Measurements from ENCODE around the gene KCNF1. TPM values are rescaled to one million over a fixed set of nuclear protein-coding genes. Genes with fewer than 3 reads are reported as not detected.

Gene KCNF1
- total and polyA plus RNA-seq, 2 of the 8 experiments (the other 6 are each of a cell fraction or from before 2014, with no cell fraction given), result 0.48 to 1.5 TPM

DNA sequence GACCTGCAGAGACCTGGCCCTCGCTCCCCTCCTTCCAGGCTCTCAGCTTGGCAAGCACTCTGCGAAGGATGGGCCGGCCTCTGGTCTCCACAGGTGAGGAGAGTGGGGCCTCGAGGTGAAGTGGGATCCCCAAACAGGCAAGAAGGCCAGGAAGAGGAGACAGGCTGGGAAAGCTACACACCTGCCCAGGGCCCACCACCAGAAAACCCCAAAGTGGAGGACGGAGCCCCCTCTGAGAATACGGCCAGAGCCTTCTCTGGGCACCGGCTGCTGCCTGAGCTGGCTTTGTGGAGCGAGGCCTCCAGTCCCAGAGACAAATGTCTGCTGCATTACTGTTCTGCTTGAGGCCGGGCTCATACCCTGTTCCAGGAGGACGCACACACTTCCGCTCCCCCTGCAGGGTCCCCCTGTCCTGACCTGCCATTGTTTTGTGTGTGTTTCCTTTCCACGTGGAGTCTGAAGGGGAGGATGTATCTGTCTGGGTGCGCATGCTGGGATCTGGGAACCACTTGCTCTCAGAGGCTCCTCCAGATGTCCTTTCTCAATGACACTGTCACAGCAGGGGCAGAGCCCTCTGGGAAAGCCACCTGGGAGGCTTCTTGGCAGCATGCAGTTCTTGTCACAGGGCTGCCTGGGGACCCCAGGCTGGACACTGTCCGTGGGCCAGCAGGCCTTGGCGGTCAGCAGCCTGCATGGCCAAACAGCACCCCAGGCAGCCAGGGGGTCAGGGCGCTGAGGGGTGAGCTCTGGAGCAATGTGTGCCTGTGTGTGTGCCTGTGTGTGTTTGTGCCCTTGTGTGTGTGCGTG, 20.8 kb downstream of the KCNF1 start (continued):
- TF ChIP-seq, protein P1, sequence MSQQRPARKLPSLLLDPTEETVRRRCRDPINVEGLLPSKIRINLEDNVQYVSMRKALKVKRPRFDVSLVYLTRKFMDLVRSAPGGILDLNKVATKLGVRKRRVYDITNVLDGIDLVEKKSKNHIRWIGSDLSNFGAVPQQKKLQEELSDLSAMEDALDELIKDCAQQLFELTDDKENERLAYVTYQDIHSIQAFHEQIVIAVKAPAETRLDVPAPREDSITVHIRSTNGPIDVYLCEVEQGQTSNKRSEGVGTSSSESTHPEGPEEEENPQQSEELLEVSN (IDR thresholded peaks at IDR 0.05), result no peak
- TF ChIP-seq NRF1 (IDR thresholded peaks at IDR 0.05; ENCODE audit: low read depth, low read length), result no peak
- no peak for TF ChIP-seq NANOG (IDR thresholded peaks at IDR 0.05; ENCODE audit: insufficient read depth, low read depth, low read length, poor library complexity, severe bottlenecking)
